NCI-H345 treated with DMSO at 0.1 percent for 48 hours (cell line): ENCODE measurements around the gene ACACA.

Source experiments
- DNase-seq: peaks from one replicate; lab custom pipeline; 2025; ENCODE audit not compliant: unreplicated experiment; lab: John Stamatoyannopoulos, UW

ACACA gene

DNA sequence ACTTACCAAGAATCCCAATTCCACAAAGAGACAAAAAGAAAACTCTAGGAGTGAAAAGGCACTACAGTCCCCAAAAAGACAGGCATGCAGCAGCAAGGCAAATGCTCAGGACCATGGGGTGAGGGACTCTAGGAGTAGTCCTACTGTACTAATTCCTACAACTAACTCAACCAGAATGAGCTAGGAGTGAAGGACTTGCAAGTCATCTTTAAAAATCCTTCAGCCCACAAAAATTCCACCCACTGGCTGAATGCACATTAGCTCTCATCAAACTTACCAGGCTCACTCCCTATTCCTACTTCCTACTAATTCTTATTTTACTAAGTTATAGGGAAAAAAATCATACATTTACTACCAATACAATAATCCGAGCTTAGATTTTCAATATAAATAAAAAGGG is 172.5 kb downstream of the ACACA start:
- no peak for DNase-seq

DNA sequence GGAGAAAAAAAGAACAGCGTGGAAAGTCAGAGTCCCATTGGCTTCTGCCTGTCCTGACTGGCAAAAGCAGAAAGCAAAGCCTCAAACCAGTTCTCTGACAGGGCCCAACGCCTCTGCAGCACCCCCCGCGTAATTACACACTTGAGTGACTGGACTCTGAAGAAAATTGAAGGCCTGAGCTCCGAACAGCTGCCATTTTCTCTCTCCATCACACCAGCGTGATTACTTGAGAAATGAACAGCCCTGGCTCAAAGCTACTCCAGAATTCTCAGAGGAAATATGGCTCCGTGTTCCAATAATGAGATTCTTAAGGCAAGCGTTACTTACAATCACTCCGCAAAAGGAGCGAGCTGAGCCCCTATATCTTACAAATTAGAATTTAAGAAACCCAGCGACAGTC is 173.6 kb downstream of the ACACA start:
- no peak for DNase-seq

DNA sequence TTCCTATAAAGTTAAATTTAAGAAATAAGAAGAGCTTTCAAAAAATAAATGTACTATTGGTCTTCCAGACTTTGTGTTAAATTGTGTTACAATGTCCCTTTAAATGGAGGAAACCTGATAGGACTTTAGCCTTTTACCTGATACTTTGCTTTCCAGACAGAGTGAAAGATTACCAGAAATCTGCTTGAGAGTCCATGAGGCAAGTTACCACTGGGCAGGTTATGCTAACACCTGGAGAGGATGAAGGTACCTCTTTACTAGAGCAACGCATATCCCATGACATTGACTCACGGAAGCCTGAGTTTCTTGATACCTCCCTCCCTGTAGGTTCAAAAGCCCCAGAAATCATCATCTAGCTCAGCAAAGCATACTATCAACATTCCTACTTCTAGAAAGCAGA is 174.7 kb downstream of the ACACA start:
- no peak for DNase-seq

DNA sequence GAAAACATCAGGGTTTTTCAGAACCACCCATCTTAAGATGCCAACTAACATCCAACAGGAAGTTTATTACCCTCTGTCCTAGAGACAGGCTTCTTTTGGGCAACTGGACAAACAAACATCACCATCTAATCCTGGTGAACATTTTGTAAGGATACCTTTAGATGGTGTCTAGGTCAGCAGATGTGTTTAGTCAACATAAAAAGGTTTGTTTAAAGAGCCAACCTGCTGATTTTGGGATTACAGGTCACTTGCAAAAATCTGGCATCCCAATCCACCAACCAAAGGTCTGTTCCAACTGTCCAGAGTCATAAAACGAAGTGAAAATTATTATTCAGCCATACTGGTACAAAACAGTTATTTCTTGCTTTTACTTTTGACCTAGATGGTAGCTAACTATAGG is 176.0 kb downstream of the ACACA start:
- DNase-seq: no peak

DNA sequence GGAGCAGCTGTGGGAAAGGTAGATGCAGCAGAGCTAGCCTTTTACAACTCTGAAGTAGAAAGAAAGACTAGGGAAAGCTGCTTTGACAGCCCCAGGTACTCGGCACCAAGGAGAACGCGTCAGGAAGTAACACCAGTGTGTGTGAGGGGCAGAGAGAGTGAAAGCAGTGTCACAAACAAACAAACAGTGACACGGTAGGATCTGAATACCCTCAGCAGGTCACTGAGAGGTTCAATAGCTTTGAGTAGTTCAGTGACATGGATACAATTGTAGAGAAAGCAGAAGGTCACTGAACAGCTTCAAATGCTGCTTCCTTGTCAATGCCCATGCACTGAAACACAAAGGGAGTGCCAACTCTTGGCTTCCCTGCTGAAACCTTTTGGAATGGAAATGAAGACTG is 181.2 kb downstream of the ACACA start:
- DNase-seq: no peak

DNA sequence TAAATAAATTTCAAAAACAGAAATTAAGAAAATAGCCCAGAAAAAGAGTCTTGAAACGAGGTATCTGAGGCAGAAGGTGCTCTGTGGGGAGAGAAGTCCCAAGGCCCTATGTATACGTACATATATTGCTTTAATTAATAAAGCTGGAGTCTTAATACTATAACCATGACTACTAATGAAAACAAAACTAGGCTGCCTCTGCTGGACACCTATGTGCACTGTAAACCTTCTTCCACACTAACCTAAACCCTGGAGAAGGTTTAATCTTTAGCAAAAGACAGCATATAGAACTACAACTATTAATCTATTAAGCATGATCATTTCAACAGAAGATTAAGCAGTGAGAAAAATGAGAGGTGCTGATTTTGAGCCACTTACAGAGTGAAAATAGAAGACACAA is 184.8 kb downstream of the ACACA start:
- DNase-seq: no peak

DNA sequence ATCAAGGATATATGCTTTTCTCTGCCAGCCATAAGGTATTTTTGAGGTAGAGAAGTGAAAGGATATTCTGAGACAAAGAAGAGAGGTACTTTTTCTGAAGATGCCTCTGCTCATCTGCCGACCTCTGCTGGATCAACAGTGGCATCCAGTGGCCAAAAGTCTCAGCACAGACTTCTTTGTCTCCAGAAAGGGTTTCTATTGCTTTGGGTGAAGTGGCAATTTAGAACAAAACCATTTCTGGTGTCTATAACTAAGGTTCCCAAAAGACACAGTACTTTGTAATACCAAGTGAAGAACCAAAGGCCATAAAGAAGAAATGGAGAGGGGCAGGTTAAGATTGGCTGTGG is 186.1 kb downstream of the ACACA start:
- DNase-seq: no peak

DNA sequence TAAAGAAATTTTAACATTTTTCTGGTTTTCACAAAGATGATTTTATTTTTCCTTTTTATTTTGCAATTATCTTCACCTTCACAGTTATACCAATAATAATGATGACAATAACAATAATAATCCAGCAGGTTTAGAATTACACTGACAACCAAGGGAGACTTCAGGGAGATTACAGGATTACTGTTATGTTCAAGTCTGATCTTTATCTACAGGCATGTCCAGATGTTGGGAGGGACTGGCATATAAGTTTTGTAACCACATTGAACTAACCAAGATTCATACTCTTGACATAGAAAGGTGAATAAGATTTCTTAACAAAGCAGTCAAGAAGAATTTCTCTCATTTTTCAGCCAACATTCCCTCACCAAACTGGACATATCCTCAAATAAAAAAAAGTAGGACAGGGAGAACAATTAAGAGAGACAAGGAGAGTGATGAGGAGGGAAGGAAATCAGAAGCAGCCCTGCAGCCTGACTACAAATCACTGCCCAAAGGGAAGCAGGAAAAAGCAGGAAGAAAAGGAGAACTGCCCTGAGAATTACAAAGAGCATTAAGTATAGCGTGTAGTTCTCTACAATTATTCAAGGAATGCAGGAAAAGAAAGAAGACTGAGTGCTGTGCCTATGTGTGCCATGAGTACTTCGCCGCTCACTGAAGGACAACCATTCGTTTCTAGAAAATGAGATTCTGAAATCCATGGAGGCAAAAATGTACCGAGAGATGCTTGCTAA is 186.6 kb downstream of the ACACA start:
- DNase-seq: no peak

DNA sequence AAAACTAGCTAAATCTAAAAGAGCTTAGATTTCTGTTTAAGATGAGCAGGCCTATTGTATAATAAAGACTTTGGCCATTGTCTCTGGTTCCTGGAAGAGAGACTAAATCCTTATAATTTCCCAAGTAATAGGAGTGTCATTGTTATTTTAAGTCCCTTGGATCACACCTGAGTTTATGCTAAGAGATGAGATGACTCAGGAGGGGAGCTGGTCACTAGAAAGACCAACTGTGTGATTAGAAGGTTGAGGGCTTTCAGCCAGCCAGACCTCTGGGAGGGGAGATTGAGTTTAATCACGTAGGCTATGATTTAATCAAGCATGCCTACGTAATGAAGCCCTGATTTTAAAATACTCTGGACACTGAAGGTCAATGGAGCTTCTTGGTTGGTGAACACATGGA is 187.8 kb downstream of the ACACA start:
- DNase-seq: no peak

DNA sequence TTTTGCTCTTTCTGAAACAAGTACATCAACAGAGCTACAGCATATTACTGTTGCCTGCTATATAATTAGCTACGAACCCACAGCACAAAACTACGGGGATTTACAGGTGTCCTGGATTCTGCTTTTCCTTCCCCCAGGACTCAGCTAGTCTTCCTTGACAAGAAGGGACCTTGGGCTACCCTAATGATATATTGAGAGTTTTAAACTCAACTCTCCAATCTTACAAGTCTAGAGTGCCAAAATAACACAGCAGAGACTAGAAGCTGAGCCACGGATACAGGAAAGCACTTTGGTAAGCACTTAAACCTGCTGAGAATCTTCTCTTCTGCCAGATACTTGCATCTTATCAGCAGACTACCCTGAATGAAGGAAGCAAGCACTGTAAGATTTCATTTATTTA is 192.2 kb downstream of the ACACA start:
- DNase-seq: no peak

DNA sequence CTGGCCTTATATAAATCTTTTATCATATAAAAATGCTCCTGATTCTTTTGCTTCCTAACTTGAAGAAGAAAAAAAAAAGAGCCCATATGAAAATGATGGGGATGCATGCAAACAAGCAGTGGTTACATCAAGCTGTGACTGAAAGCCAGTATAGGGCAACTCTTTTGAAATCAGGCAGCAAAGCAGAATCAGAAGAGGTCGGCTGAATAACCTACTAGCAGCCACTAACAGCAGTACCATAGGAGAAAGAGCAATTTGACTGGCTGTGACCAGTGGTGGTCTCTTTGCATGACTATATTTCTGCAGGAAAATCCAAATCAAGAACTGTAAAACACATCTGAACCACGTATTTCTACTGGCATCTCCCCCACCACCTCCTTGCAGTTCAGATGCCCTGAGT is 192.7 kb downstream of the ACACA start:
- DNase-seq: no peak

DNA sequence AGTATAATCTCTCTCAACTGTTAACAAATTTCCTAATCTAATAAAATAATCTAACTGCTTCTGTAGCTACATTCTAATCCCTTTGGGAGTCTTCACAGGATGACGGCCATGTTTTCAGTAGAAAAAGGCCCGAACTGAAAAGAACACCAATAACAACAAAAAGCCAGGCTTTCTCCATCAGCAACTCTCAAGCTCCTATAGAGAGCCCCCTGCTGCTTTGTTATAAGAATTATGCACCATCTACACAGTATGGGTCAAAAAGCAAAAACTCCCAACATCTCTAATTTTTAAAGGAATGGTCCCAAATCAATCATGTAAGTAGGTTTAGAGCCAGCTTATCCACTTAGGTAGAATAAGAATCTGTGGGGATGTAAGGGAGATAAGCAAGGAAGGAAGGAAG is 194.5 kb downstream of the ACACA start:
- no peak for DNase-seq

DNA sequence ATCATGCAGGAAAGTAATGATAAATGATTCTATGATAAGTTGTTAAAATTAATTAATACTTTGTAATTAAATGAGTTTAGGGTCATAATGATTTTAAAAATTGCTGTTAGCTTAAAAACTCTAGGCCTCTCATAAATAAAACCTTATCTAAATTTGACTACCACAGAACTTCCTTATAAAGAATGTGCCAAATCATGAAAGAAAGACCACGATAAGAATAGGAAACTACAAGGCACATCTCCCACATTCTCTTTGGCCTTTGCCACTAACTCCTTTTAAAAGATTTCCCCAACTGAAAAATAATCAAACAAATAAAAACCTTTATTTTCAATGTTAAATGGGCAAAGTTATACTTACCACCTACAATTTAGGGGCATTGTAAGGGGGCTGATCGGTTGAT is 195.5 kb downstream of the ACACA start:
- DNase-seq: no peak

DNA sequence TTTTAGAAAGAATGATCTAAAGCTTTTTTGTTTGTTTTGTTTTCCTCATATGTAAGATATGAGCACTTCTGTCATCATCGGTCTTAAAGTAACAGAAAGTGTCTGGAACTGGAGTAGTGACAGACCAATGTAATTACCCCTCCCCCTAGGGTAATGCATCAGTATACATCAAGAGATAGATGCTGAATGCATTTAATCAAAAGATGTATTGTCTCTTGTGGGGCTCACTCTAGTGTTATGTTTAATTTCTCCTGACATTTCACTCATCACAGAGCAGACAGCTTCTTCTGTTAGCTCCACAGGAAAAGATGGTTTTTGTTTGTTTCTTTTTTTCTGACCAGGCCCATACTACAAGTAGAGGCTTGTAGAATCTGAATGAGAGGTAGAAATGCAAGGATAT is 199.5 kb downstream of the ACACA start:
- DNase-seq: no peak

DNA sequence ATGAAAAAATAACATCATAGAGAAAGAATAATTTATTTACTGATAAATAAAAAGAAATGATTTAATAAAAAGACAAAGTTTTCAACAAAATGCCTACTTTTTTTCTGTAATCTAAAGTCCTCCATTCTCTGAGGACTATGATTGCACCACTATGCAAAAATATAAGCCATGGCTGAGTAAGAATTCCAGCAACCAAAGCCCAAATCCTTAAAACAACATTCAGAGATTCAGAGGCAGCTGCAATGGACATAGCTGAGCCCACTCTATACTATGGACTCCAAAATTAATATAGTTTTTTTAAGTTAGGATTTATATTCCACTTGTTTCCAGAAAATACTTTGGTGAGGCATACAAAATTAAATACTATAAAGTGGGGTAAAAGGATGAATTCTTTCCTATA is 200.3 kb downstream of the ACACA start:
- no peak for DNase-seq

DNA sequence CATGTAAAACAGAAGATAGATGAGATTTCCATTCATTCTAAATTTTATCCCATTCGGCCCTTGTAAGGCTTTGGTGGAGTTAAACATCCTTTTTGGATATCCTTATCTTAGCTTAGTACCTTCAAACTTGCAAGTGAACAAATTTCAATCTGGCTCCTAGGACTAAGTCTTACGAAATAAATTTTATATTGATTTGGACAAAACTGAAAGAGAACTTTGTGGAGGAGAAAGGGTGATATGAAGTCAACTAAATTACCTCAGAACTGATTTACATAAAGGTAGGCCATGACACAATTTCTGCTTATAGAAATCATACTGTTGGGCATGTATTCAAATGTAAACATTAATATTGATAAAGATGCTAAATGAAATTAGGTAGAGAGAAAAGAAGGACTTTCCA is 206.1 kb downstream of the ACACA start:
- DNase-seq: no peak

DNA sequence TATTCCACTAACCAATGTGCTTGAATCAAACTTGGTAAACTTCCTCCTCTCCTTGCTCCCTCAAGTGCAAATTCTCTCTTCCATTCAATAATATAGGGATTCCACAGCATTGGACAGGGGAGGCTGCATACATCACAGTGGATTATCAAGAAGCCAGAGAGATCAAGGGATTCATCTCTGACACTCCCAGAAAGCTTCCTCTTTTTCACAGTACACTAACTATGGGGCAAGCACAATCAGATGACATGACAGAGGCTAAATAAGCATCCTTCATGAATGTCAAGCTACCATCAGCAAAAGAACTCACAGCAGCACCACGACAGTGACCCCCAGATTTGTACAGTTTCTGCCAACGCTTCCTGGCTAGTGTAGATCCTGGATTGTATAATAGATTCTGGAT is 209.3 kb downstream of the ACACA start:
- DNase-seq: no peak

DNA sequence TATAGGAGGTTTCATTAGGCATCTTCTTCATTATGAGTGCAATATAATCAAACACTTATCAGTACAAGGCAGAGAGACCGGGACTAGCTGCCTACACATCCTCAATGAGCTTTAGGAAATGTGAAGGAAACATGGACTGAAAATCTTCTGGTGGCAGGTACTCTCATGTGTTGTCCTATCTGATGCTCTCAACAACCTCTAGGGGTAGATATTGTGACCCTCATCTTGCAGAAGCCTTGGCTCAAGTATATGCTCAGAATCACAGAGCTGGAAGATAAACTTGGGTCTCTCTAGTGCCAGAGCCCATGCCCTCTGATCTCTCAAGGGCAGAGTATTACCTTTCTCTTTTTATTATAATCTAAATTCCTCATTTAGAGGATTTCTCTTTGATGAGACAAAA is 212.4 kb downstream of the ACACA start:
- no peak for DNase-seq

DNA sequence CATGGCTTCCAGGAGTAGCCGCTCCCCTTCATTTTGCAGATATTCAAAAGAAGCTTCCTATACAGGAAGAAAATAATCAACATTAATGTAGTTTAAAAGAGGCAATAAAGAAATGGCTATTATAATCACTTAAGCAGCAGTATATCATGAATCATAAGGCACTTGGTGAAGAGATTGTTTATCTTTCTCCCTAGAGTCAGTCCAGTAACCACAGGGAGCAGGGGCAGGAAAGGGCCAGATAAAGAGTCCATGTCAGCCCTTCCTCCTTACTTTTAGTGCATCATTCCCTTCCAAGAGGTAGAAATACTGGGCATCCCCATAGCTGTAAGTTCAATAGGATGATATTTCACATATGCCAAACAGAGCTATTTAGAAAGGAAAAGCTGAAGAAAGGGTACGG is 215.4 kb downstream of the ACACA start:
- DNase-seq: no peak

DNA sequence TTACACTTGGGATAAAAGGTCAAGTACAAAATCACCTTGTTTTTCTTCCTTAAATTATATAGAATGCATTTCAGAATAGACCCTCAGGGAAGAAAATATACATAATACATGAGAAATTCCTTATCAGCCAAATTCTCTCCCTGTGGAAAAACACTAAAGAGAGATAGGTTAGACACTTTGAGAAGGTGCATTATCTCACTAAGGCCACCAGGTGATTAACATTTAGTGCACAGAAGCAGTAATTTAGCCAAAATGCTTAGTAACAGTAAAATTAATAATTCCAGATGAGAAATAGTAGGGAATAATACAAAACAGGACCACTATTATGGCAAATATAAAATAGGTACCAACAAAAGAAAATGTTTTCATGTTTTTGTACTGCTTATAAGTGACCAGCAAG is 216.1 kb downstream of the ACACA start:
- DNase-seq: no peak

DNA sequence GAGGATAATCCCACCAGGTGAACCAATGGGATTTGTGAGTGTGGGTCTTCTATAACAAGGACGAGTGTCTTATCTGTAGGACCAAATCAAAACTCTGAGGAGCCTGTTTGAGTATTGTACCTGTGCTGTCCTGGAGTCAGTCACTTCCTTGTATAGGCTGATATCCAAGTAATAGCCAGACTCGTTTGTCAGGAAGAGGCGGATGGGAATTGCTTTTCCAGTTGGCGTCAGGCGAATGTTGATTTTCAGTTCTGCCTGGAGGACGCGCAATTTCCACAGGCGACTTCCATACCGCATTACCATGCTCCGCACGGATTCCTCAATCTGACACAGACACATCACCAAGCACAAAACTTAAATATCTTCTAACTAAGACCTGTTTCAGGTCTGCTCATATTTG is 218.5 kb downstream of the ACACA start:
- DNase-seq: no peak

DNA sequence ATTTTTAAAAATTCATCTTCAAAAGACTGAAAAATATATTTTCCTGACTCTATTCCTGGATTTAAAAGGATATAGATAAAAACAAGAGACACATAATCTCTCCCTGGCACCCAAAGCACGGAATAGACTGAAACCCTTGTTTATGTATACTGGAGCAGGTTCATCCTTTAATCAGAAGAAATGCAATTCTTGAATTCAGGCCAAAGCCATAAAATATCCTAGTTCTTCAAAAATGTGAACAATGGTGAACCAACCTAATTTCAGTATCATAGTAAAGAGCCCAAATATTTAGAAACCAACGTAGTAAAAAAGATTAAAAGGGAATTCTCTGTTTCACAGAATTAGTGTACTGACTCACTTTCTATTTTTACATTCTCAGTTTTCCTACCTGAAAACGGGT is 219.4 kb downstream of the ACACA start:
- DNase-seq: no peak

DNA sequence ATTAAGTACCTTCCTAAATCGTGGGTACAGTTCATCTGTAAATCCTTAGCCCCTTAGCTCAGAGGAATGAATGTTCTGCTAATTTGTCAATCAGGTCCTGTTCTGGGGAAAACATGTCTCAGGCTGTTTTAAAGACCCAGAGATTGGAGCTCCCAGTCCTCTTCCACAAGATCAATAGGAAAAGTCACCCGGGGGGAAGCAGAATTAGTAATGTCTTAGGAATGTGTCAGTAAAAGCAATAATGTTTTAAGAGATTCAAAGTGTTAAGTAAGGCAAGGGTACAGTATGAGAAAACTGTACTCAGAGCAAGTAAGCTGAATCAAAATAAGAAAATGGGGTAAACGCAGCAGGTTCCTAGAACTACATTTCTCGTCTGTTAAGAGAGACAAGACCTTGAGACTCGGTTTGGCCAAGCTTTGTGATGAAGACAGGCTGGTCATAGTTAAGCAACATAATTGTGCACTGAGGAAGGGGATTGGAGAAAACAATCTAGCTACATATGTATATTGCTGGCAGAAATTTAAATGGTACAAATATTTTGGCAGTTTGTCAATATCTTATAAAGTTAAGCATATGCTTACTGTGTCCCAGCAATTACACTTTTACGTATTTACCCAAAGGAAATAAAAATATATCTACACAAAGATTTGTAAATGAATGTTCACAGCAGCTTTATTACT is 223.7 kb downstream of the ACACA start:
- DNase-seq: no peak
